ENCODE measurements around the gene MEIS1. TPM values are rescaled to one million over a fixed set of nuclear protein-coding genes. Genes with fewer than 3 reads are reported as not detected.

The MEIS1 gene
- total RNA-seq, 1 donor from 2014 or later = not detected

- no peaks in the 10 kb centered on the region for H3K36me3 Mint-ChIP-seq (ENCODE audit: low read depth)
- no peaks in the 10 kb centered on the region for H3K27me3 Mint-ChIP-seq (ENCODE audit: low read depth)
- H3K4me3 Mint-ChIP-seq (ENCODE audit: low read depth) = no peak overlapping the region
These were observed 61.1 kb downstream of the MEIS1 start for GRCh38 chr2:66495788-66496640.

GRCh38 chr2:66496670-66497420 is 61.9 kb downstream of the MEIS1 start:
- H3K4me3 Mint-ChIP-seq (ENCODE audit: low read depth) = no peak overlapping the region
- no peaks in the 10 kb centered on the region for H3K4me1 Mint-ChIP-seq (ENCODE audit: low read depth)
- H3K36me3 Mint-ChIP-seq (ENCODE audit: low read depth) = no peaks in the 10 kb centered on the region
- H3K27me3 Mint-ChIP-seq (ENCODE audit: low read depth) = no peaks in the 10 kb centered on the region
- no peak for DNase-seq (ENCODE audit: low spot score)
- H3K9me3 Mint-ChIP-seq = no peaks in the 10 kb centered on the region
- H3K27ac Mint-ChIP-seq = no peak overlapping the region
- intact Hi-C loops (cut with micrococcal nuclease) = no loop called here

More at GRCh38 chr2:66495788-66496640, 61.1 kb downstream of the MEIS1 start:
- Mint-ChIP-seq H3K4me1 (ENCODE audit: low read depth) (no peaks in the 10 kb centered on the region), H3K27ac (no peak overlapping the region), H3K9me3 (no peaks in the 10 kb centered on the region)
- DNase-seq (ENCODE audit: low spot score) = no peak
- intact Hi-C loops (cut with micrococcal nuclease) = no loop called here

- no peak overlapping the region for H3K27ac Mint-ChIP-seq
- intact Hi-C loops (cut with micrococcal nuclease) = no loop called here
These were observed 62.7 kb downstream of the MEIS1 start for GRCh38 chr2:66497431-66498288.

GRCh38 chr2:66498289-66498975 is 63.5 kb downstream of the MEIS1 start:
- H3K27ac Mint-ChIP-seq = no peak overlapping the region
- DNase-seq (ENCODE audit: low spot score) = no peak
- no peaks in the 10 kb centered on the region for H3K36me3 Mint-ChIP-seq (ENCODE audit: low read depth)
- H3K27me3 Mint-ChIP-seq (ENCODE audit: low read depth) = no peaks in the 10 kb centered on the region
- H3K4me1 Mint-ChIP-seq (ENCODE audit: low read depth) = no peaks in the 10 kb centered on the region
- no peak overlapping the region for H3K4me3 Mint-ChIP-seq (ENCODE audit: low read depth)
- no peaks in the 10 kb centered on the region for H3K9me3 Mint-ChIP-seq
- intact Hi-C loops (cut with micrococcal nuclease) = no loop called here

More at GRCh38 chr2:66497431-66498288, 62.7 kb downstream of the MEIS1 start:
- Mint-ChIP-seq H3K9me3 (no peaks in the 10 kb centered on the region), H3K4me3 (ENCODE audit: low read depth) (no peak overlapping the region), H3K27me3 (ENCODE audit: low read depth) (no peaks in the 10 kb centered on the region), H3K4me1 (ENCODE audit: low read depth) (no peaks in the 10 kb centered on the region), H3K36me3 (ENCODE audit: low read depth) (no peaks in the 10 kb centered on the region)
- no peak for DNase-seq (ENCODE audit: low spot score)

GRCh38 chr2:66501267-66501666 is 66.3 kb downstream of the MEIS1 start:
- Mint-ChIP-seq H3K36me3 (ENCODE audit: low read depth) (no peaks in the 10 kb centered on the region), H3K27me3 (ENCODE audit: low read depth) (no peaks in the 10 kb centered on the region), H3K27ac (no peak overlapping the region), H3K9me3 (no peaks in the 10 kb centered on the region), H3K4me1 (ENCODE audit: low read depth) (no peaks in the 10 kb centered on the region), H3K4me3 (ENCODE audit: low read depth) (no peak overlapping the region)
- DNase-seq (ENCODE audit: low spot score) = no peak
- intact Hi-C loops (cut with micrococcal nuclease) = no loop called here

GRCh38 chr2:66506265-66506664 is 71.3 kb downstream of the MEIS1 start:
- Mint-ChIP-seq H3K27me3 (ENCODE audit: low read depth) (no peaks in the 10 kb centered on the region), H3K36me3 (ENCODE audit: low read depth) (no peaks in the 10 kb centered on the region), H3K4me1 (ENCODE audit: low read depth) (no peaks in the 10 kb centered on the region), H3K9me3 (no peaks in the 10 kb centered on the region), H3K4me3 (ENCODE audit: low read depth) (no peak overlapping the region), H3K27ac (no peak overlapping the region)
- DNase-seq (ENCODE audit: low spot score) = no peak
- intact Hi-C loops (cut with micrococcal nuclease) = no loop called here

GRCh38 chr2:66507673-66508201 is 72.8 kb downstream of the MEIS1 start:
- intact Hi-C loops (cut with micrococcal nuclease) = no loop called here
- Mint-ChIP-seq H3K27ac (no peak overlapping the region), H3K9me3 (no peaks in the 10 kb centered on the region), H3K36me3 (ENCODE audit: low read depth) (no peaks in the 10 kb centered on the region), H3K4me3 (ENCODE audit: low read depth) (no peak overlapping the region), H3K4me1 (ENCODE audit: low read depth) (no peaks in the 10 kb centered on the region), H3K27me3 (ENCODE audit: low read depth) (no peaks in the 10 kb centered on the region)
- no peak for DNase-seq (ENCODE audit: low spot score)

- no peaks in the 10 kb centered on the region for H3K4me1 Mint-ChIP-seq (ENCODE audit: low read depth)
These were observed 73.7 kb downstream of the MEIS1 start for GRCh38 chr2:66508484-66509071.

GRCh38 chr2:66509326-66509811 is 74.4 kb downstream of the MEIS1 start:
- no peaks in the 10 kb centered on the region for H3K27me3 Mint-ChIP-seq (ENCODE audit: low read depth)
- no peaks in the 10 kb centered on the region for H3K4me1 Mint-ChIP-seq (ENCODE audit: low read depth)
- H3K27ac Mint-ChIP-seq = no peak overlapping the region
- H3K4me3 Mint-ChIP-seq (ENCODE audit: low read depth) = no peak overlapping the region
- no peaks in the 10 kb centered on the region for H3K9me3 Mint-ChIP-seq
- no peak for DNase-seq (ENCODE audit: low spot score)
- intact Hi-C loops (cut with micrococcal nuclease) = no loop called here
- no peaks in the 10 kb centered on the region for H3K36me3 Mint-ChIP-seq (ENCODE audit: low read depth)

More at GRCh38 chr2:66508484-66509071, 73.7 kb downstream of the MEIS1 start:
- no peak for DNase-seq (ENCODE audit: low spot score)
- Mint-ChIP-seq H3K27ac (no peak overlapping the region), H3K4me3 (ENCODE audit: low read depth) (no peak overlapping the region), H3K9me3 (no peaks in the 10 kb centered on the region), H3K36me3 (ENCODE audit: low read depth) (no peaks in the 10 kb centered on the region), H3K27me3 (ENCODE audit: low read depth) (no peaks in the 10 kb centered on the region)
- intact Hi-C loops (cut with micrococcal nuclease) = no loop called here

GRCh38 chr2:66512626-66513025 is 77.7 kb downstream of the MEIS1 start:
- no peak overlapping the region for H3K4me3 Mint-ChIP-seq (ENCODE audit: low read depth)
- intact Hi-C loops (cut with micrococcal nuclease) = no loop called here
- no peaks in the 10 kb centered on the region for H3K4me1 Mint-ChIP-seq (ENCODE audit: low read depth)
- DNase-seq (ENCODE audit: low spot score) = no peak
- H3K27ac Mint-ChIP-seq = no peak overlapping the region
- no peaks in the 10 kb centered on the region for H3K36me3 Mint-ChIP-seq (ENCODE audit: low read depth)
- no peaks in the 10 kb centered on the region for H3K9me3 Mint-ChIP-seq
- H3K27me3 Mint-ChIP-seq (ENCODE audit: low read depth) = no peaks in the 10 kb centered on the region

GRCh38 chr2:66515743-66516142 is 80.8 kb downstream of the MEIS1 start:
- H3K4me3 Mint-ChIP-seq (ENCODE audit: low read depth) = no peak overlapping the region
- H3K27me3 Mint-ChIP-seq (ENCODE audit: low read depth) = no peaks in the 10 kb centered on the region
- no peaks in the 10 kb centered on the region for H3K4me1 Mint-ChIP-seq (ENCODE audit: low read depth)
- intact Hi-C loops (cut with micrococcal nuclease) = no loop called here
- no peaks in the 10 kb centered on the region for H3K36me3 Mint-ChIP-seq (ENCODE audit: low read depth)
- no peak overlapping the region for H3K27ac Mint-ChIP-seq
- no peaks in the 10 kb centered on the region for H3K9me3 Mint-ChIP-seq
- no peak for DNase-seq (ENCODE audit: low spot score)
